Stimulated activated naive CD4-positive, alpha-beta T cell (primary cell): ENCODE results near the gene NPC1L1.
"Not testable (repeated sequence)": the region's sequence is repeated elsewhere in the genome, so short reads cannot be mapped to it uniquely, and the experiment has no call there.

ENCODE experiments used
- DNase-seq, 6 experiments: peaks; one replicate each; lab custom pipeline; 2025; lab: John Stamatoyannopoulos, UW

NPC1L1 gene

GRCh38 chr7:44565097-44565794 lies 24.1 kb upstream of the NPC1L1 start:
- DNase-seq, result peak; percentile 26 to 60 (median 48)

DNA sequence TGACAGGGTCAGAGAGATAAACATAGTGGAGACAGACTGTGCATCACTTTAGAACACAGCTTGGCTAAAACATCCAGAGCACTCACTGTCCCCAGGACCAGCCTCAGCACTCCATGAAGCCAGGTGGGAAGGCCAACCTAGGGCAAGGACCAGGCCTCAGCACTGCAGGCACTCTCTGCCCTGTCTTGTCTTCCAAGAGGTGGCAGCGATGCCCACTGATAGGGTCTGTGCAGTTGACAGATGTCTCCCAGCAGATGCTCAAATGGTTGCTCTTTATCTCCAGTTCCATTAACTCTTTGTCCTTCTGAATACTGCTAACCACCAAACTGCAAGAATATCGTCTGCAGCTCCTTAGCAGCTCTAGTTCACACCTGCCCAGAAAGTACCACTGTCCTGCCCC lies 23.5 kb upstream of the NPC1L1 start:
- no peak for DNase-seq

DNA sequence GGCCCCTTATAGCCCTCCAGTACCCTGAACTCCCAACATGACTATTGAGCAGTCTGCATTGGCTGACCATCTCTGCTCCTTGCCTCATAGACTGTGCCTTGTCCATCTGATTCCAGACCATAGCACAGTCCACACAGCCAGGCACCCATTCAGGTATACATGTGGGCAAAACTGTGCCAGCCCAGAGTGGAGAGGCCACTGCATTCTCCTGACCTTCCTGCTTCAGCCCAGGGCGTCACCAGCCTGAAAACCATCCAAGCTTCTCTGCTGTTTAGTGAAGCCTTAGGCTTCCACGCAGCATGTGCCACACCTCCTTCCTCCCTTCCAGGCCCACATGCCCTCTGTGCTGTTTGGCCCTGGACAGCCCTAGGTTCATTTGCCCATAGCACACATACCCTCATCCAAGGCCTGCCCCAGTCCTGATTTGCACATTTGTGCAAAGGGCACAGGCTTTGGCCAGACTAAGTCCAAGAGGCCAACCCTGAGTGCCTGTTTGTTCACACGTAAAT lies 22.1 kb upstream of the NPC1L1 start:
- DNase-seq, result no peak

GRCh38 chr7:44562622-44562962 lies 21.5 kb upstream of the NPC1L1 start:
- not testable (repeated sequence) for DNase-seq

- DNase-seq, result no peak
These were observed 21.0 kb upstream of the NPC1L1 start for GRCh38 chr7:44561962-44562621.

- DNase-seq, result no peak
These were observed 20.4 kb upstream of the NPC1L1 start for GRCh38 chr7:44561481-44561880.

DNA sequence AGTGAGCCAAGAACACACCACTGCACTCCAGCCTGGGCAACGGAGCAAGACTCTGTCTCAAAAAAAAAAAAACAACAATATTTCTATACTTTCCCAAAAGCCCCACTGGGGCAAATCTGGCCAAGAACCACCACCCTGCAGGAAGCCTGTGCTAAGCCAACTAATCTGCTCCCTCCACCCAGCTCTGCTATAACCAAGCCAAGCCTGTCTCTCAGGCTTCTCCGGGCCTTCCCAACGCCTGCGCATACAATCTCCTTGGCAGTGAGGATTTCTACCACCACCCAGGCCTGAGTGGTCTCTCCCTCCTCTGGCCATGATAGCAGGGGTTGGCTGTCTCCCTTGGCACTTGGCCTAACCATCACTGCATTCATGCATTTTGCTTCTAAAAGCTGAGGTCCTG lies 18.4 kb upstream of the NPC1L1 start:
- DNase-seq, result no peak

- no peak for DNase-seq
These were observed 16.4 kb upstream of the NPC1L1 start for GRCh38 chr7:44557485-44557884.

DNA sequence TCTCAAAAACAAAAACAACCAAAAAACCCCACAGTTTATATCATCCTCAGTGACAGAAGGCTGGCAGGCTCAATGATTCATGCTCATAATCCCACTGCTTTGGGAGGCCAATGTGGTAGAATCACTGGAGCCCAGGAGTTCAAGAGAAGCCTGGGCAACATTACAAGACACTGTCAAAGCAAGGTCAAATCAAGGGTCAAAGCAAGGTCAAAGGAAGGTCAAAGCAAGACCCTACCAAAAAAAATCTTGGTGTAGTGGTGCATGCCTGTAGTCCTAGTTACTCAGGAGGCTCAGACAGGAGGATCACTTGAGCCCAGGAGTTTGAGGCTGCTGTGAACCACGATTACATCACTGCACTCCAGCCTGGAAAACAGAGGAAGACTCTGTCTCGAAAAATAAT lies 14.2 kb upstream of the NPC1L1 start:
- DNase-seq, result no peak

GRCh38 chr7:44552473-44553005 lies 11.4 kb upstream of the NPC1L1 start:
- not testable (repeated sequence) for DNase-seq

GRCh38 chr7:44549457-44549856 lies 8.3 kb upstream of the NPC1L1 start:
- DNase-seq, result no peak

- DNase-seq, result no peak
These were observed 7.8 kb upstream of the NPC1L1 start for GRCh38 chr7:44548893-44549292.

GRCh38 chr7:44547536-44548231 lies 6.6 kb upstream of the NPC1L1 start:
- DNase-seq, result no peak

DNA sequence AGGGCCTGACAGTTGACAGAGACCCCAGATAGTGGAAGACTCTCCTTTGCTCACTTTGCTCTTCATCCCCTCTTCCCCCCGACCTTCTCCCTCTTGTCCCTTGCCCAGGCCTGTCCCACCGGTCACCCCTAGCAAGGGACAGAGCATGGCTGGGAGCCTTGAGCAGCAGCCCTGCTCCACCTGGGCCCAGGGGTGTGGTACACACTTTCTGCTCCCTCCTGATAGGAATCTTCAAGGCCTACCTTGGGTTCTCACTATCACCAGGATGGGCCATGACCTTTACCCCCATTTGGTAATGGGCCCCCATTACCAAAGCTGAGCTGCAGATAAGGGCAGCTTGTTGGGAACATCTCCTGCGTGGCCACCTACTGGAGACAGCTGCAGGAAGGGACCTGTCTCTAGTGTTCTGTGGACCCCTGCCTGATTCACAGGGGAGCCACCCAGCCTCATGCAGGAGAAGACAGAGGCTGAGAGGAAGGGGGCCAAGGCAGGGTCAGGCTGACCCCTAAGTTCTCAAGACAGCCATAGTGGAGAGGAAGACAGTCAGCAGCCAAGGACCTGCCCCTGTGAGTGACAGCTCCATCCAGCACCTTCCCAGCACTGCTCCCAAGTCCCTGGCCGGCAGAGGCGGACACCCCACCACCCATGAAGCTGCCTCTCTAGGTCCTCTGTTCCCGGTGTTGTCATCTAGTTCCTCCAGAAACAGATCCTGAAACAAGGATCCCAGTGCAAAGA lies 913 bp upstream of the NPC1L1 start:
- no peak for DNase-seq

DNA sequence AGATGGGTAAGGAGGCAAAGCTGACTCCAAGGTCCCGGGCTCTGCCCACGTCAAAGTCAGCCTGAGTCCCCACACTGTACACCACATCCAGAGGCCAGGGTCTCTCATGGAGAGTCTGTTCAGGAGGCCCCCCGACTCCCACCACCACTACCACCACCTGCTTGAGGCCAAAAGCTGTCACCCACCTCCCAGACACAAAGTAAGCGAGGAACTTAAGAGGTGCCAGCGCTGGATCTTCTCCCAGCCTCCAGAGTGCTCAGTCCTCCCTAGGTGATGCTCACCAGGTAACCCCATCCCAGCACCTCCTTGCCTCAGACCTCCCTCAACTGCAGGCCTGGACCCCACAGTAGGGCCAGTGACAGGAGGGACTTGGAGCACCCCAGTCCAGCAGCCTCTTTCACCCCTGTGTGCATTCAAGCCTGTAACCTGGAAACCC lies 520 bp downstream of the NPC1L1 start:
- no peak for DNase-seq

- DNase-seq, result no peak
These were observed 1.2 kb downstream of the NPC1L1 start for GRCh38 chr7:44539669-44540506.

- no peak for DNase-seq
These were observed 2.1 kb downstream of the NPC1L1 start for GRCh38 chr7:44538798-44539668.

DNA sequence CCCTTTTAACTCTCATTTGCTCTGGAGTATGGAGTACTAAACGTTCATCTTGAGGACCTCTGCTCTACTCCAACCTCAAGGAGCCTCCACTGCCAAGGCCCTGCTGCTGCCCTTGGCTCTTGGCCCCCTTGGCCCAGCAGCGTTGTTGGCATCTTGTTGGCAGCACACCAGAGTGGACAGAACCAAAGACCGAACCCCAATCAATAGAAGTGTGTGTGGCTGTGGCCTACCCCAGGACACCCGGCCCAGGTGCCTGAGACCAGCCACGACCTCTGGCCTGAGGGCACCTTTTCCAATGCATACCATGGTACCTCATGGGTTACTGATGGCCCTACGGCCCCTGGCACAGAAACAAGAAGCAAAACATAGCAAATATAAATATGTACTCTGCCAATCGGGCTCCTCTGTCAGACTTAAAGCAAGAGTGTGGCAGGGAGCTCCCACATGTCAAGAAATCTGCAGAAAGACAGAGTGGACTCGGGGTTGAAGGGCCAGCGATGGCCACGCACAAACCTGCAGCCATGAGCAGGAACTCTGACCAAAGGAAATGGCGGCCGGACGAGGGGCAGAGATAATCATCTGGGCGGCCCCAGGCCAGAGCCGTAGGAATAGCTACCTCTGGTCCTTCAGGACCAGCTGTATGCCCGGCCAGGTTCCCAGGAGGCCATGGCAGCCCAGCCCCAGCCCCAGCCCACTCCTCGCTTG lies 2.9 kb downstream of the NPC1L1 start:
- no peak for DNase-seq

DNA sequence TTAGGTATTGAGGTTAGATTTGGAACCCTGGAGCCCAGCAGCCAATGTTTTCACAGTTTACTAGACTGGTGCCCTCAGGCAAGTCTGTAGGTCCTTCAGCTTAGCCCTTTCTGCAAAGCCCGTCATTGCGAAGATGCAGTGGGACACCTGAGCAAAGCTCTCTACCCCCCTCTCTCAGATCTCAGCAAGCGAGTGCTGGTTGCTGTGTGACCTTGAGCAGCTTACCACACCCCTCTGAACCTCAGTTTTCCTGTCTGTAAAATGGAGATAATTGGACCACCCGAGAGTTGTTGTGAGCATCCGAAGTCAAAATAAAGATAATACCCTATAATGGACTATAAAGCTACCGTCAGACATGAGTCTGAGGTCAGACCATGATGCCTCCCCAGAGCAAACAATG lies 3.7 kb downstream of the NPC1L1 start:
- DNase-seq, result no peak

DNA sequence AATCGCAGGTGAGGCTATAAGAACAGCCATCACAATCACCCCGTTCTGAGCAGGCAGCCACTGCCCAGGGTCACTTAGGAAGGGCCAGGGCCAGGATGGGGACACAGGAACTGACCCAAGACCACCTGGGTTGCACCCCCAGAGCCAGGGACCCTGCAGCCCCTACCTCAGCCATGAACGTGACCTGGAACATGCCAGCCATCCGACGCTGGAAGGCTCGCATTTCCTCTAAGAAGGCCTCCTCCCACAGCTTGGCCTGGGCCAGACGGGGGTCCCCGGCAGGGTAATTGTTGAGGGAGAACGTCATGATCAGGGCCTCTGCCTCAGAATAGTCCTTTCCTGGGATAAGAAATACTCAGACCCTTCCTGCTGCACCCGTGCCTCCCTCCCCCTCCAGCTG lies 5.0 kb downstream of the NPC1L1 start:
- no peak for DNase-seq
